Activated naive CD8-positive, alpha-beta T cell treated with anti-CD3 and anti-CD28 coated beads, Interleukin-2, amount 10 ng/mL, durations not matched to agents 7 days and 5 days (primary cell): Measurements from ENCODE around the gene LRRC47. TPM values are rescaled to one million over a fixed set of nuclear protein-coding genes. Genes with fewer than 3 reads are reported as not detected.

Source experiments
- ATAC-seq: fragments of 150-1000 bp; cut with Tn5 transposase; one replicate; pipeline ENCODE4 v1.10.0; 2021; ENCODE audit warnings: low read depth, moderate library complexity
- POLR2A ChIA-PET: fragments of 350-600 bp; sonication (Branson Sonifier 250); formaldehyde crosslinking; loops from one replicate; lab custom pipeline; 2021; ENCODE audit warnings: antibody characterized with exemption; lab: Charles Lee
- DNase-seq: peaks from one replicate; pipeline ENCODE4 v3.0.0; 2021
- H3K27ac Mint-ChIP-seq: one replicate; pipeline ENCODE4 v1.8.0; 2022; ENCODE audit warnings: mild to moderate bottlenecking, mixed read lengths
- H3K27me3 Mint-ChIP-seq: one replicate; pipeline ENCODE4 v1.8.0; 2022; ENCODE audit warnings: mild to moderate bottlenecking, moderate library complexity, mixed read lengths
- H3K36me3 Mint-ChIP-seq: one replicate; pipeline ENCODE4 v1.8.0; 2021; ENCODE audit warnings: mild to moderate bottlenecking, mixed read lengths
- H3K4me1 Mint-ChIP-seq: one replicate; pipeline ENCODE4 v1.8.0; 2021; ENCODE audit warnings: mixed read lengths
- H3K4me3 Mint-ChIP-seq: one replicate; pipeline ENCODE4 v1.8.0; 2022; ENCODE audit warnings: mild to moderate bottlenecking, moderate library complexity, mixed read lengths
- H3K9me3 Mint-ChIP-seq: one replicate; pipeline ENCODE4 v1.8.0; 2021; ENCODE audit warnings: mixed read lengths
- total RNA-seq, 2 experiments: library from RNA; stranded (reverse); gene quantifications; one replicate each; pipeline ENCODE4 v1.2.3, GENCODE V29; 2021

Gene LRRC47
- total RNA-seq, 2 experiments from 2014 or later: 32.0 to 40.6 TPM

GRCh38 chr1:3740752-3741151 lies 55.5 kb downstream of the LRRC47 start:
- Mint-ChIP-seq H3K27ac (no peak overlapping the region), H3K9me3 (no peaks in the 10 kb centered on the region), H3K4me3 (no peak overlapping the region), H3K4me1 (peaks cover 6% of the 10 kb centered on the region), H3K36me3 (no peaks in the 10 kb centered on the region), H3K27me3 (no peaks in the 10 kb centered on the region)
- POLR2A ChIA-PET: no interaction called here
- no peak for DNase-seq
- no peak for ATAC-seq

- ATAC-seq (no peak), DNase-seq (no peak)
- Mint-ChIP-seq H3K9me3 (no peaks in the 10 kb centered on the region), H3K36me3 (no peaks in the 10 kb centered on the region), H3K4me1 (peaks cover 1% of the 10 kb centered on the region), H3K27ac (no peak overlapping the region), H3K27me3 (no peaks in the 10 kb centered on the region), H3K4me3 (no peak overlapping the region)
- POLR2A ChIA-PET: no interaction called here
These were observed 56.3 kb downstream of the LRRC47 start for GRCh38 chr1:3740042-3740441.

- Mint-ChIP-seq H3K27me3 (no peaks in the 10 kb centered on the region), H3K27ac (no peak overlapping the region), H3K9me3 (no peaks in the 10 kb centered on the region), H3K4me3 (no peak overlapping the region), H3K4me1 (no peaks in the 10 kb centered on the region), H3K36me3 (no peaks in the 10 kb centered on the region)
- POLR2A ChIA-PET: no interaction called here
- no peak for ATAC-seq
- DNase-seq: no peak
These were observed 57.4 kb downstream of the LRRC47 start for GRCh38 chr1:3738943-3739342.

DNA sequence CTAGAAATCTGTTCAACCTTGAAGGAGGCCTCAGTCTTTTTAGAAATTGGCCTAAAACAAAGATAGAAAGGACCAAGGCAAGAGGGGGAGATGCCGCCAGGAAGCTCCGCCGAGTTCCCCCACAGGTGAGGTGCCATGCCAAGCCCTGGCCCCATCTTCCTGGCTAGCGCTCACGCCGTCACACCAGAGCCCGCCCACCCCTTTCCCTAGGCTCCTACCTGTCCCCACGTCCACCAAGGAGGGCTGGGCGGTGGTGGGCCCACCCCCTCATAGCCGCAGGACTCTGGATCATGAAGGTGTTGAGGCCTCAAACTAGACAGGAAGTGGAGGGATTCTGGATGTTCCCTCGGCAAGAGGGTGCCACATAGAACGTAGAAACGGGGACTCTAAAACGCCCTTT lies 59.6 kb downstream of the LRRC47 start:
- ATAC-seq (no peak), DNase-seq (no peak)
- H3K9me3 Mint-ChIP-seq: no peaks in the 10 kb centered on the region
- H3K4me3 Mint-ChIP-seq: no peak overlapping the region
- no peaks in the 10 kb centered on the region for H3K36me3 Mint-ChIP-seq
- H3K4me1 Mint-ChIP-seq: no peaks in the 10 kb centered on the region
- POLR2A ChIA-PET: no interaction called here
- H3K27me3 Mint-ChIP-seq: no peaks in the 10 kb centered on the region
- no peak overlapping the region for H3K27ac Mint-ChIP-seq

DNA sequence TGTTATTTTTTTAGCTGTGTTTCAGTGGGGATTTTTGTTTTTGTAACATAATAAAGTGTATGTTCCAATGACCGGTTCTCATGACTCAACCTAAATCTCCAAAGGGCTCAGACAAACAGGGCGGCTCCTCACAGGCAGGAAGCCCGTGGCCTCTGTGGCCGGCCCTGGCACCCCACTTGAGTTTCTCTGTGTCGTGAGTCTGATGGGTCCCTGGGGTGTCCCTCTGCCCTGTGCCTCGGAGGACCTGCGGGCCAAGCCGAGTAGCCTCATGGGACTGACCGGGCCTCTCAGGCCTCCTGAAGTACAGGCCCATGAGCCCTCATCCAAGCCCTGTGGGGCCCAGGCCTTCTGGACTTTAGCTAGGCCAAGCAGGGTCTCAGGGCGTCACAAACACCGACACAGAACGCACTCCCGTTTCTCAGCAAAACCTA lies 60.2 kb downstream of the LRRC47 start:
- POLR2A ChIA-PET: no interaction called here
- no peak overlapping the region for H3K27ac Mint-ChIP-seq
- no peak for DNase-seq

DNA sequence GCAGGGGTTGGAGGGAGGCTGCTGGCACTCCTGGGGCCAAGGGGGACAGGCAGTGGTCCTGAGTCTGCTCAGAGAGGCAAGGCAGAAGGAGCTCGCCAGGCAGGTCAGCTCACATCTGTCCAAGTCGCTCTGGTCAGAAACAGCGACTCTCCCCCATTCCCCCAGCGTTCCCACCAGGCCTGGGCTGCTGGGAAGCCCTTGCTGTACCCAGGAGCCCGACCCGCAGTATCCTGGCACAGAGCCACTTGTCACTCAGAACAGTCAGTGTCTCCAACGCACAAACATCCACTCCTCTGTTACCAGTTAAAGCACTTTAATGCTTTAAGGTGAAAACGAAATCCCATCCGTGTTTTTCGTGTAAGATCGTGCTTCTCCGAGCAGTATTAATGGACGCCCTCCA lies 60.6 kb downstream of the LRRC47 start:
- Mint-ChIP-seq H3K4me3 (no peak overlapping the region), H3K27ac (no peak overlapping the region), H3K27me3 (no peaks in the 10 kb centered on the region), H3K36me3 (no peaks in the 10 kb centered on the region), H3K4me1 (no peaks in the 10 kb centered on the region), H3K9me3 (no peaks in the 10 kb centered on the region)
- no peak for DNase-seq
- POLR2A ChIA-PET: no interaction called here
- ATAC-seq: no peak

More for the DNA sequence above, 60.2 kb downstream of the LRRC47 start:
- no peaks in the 10 kb centered on the region for H3K36me3 Mint-ChIP-seq
- no peaks in the 10 kb centered on the region for H3K27me3 Mint-ChIP-seq
- H3K4me3 Mint-ChIP-seq: no peak overlapping the region
- H3K4me1 Mint-ChIP-seq: no peaks in the 10 kb centered on the region
- H3K9me3 Mint-ChIP-seq: no peaks in the 10 kb centered on the region
- no peak for ATAC-seq

DNA sequence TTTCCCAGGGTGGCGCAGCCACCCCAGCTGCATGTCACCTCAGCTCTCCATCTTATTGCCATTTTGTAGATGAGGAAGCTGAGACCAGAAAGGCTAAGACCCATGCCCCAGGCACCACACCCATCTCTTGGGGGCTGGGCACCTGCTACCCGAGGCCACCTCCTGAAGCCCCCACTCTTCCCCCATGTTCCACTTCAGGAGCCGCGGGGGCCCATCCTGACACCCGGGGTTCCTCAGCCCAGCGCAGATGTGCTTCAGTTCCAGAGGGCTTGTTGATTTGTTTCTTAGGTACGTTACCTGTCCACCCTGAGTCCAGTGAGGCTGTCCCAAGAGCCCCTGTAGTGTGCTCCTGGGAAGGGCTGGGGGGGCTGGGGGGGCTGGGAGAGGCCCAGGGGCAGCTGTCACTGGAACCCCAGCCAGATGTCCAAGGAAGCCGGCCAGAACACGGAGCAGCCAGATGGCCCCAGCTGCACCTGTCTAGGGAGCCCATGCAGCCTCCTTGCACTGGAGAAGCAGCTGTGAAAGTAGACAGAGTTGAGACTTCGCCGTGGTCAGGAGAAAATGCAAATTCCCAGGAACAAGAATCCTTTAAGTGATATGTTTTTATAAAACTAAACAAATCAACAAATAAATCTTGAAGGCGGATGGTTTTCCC lies 61.1 kb downstream of the LRRC47 start:
- Mint-ChIP-seq H3K36me3 (no peaks in the 10 kb centered on the region), H3K4me3 (no peak overlapping the region), H3K27ac (no peak overlapping the region), H3K27me3 (no peaks in the 10 kb centered on the region), H3K4me1 (no peaks in the 10 kb centered on the region), H3K9me3 (no peaks in the 10 kb centered on the region)
- ATAC-seq (no peak), DNase-seq (no peak)
- POLR2A ChIA-PET: no interaction called here

- no peak overlapping the region for H3K4me3 Mint-ChIP-seq
- no peaks in the 10 kb centered on the region for H3K36me3 Mint-ChIP-seq
- H3K27me3 Mint-ChIP-seq: no peaks in the 10 kb centered on the region
- POLR2A ChIA-PET: no interaction called here
- no peaks in the 10 kb centered on the region for H3K9me3 Mint-ChIP-seq
- H3K4me1 Mint-ChIP-seq: no peaks in the 10 kb centered on the region
- no peak overlapping the region for H3K27ac Mint-ChIP-seq
- DNase-seq: no peak
- no peak for ATAC-seq
These were observed 61.7 kb downstream of the LRRC47 start for GRCh38 chr1:3734602-3735001.

- ATAC-seq (no peak), DNase-seq (no peak)
- Mint-ChIP-seq H3K9me3 (no peaks in the 10 kb centered on the region), H3K27ac (no peak overlapping the region), H3K36me3 (no peaks in the 10 kb centered on the region), H3K27me3 (no peaks in the 10 kb centered on the region), H3K4me3 (no peak overlapping the region), H3K4me1 (no peaks in the 10 kb centered on the region)
- POLR2A ChIA-PET: interaction anchor here (0.6 to 0.7 kb wide), 2 partner anchors 12 to 31 kb away, joined by 3 to 4 read pairs; no protein-coding TSS in a partner anchor
These were observed 62.3 kb downstream of the LRRC47 start for GRCh38 chr1:3733883-3734589.

- H3K36me3 Mint-ChIP-seq: no peaks in the 10 kb centered on the region
- no peak for ATAC-seq
These were observed 63.0 kb downstream of the LRRC47 start for GRCh38 chr1:3733094-3733882.

DNA sequence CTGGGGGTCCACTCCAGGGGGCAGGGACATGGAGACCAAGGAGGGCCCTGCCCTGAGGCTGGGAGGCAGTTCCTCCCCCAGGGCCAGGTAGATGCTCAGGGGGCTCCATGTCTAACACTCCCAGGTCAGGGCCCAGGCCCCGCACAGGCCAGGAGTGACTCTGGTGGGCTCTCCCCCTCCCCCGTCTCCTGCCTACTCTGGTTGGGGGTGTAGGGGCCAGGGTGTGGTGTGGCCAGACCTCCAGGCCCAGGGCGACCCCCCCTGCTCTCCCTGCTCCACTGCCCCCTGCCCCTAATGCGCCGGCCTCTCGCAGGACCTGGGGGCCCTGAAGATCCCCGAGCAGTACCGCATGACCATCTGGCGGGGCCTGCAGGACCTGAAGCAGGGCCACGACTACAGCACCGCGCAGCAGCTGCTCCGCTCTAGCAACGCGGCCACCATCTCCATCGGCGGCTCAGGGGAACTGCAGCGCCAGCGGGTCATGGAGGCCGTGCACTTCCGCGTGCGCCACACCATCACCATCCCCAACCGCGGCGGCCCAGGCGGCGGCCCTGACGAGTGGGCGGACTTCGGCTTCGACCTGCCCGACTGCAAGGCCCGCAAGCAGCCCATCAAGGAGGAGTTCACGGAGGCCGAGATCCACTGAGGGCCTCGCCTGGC lies 63.7 kb downstream of the LRRC47 start:
- no peaks in the 10 kb centered on the region for H3K4me1 Mint-ChIP-seq
- DNase-seq (no peak), ATAC-seq (no peak)
- H3K27me3 Mint-ChIP-seq: no peaks in the 10 kb centered on the region
- no peak overlapping the region for H3K27ac Mint-ChIP-seq
- H3K4me3 Mint-ChIP-seq: no peak overlapping the region
- H3K9me3 Mint-ChIP-seq: no peaks in the 10 kb centered on the region
- POLR2A ChIA-PET: no interaction called here
- no peaks in the 10 kb centered on the region for H3K36me3 Mint-ChIP-seq

More at GRCh38 chr1:3733094-3733882, 63.0 kb downstream of the LRRC47 start:
- Mint-ChIP-seq H3K4me3 (no peak overlapping the region), H3K27me3 (no peaks in the 10 kb centered on the region), H3K4me1 (no peaks in the 10 kb centered on the region), H3K9me3 (no peaks in the 10 kb centered on the region), H3K27ac (no peak overlapping the region)
- POLR2A ChIA-PET: interaction anchor here (0.6 to 0.7 kb wide), 2 partner anchors 11 to 32 kb away, joined by 3 to 4 read pairs; no protein-coding TSS in a partner anchor
- DNase-seq: no peak

- POLR2A ChIA-PET: no interaction called here
- no peaks in the 10 kb centered on the region for H3K9me3 Mint-ChIP-seq
- ATAC-seq: no peak
- DNase-seq: no peak
- H3K4me3 Mint-ChIP-seq: no peak overlapping the region
- no peaks in the 10 kb centered on the region for H3K4me1 Mint-ChIP-seq
- H3K27me3 Mint-ChIP-seq: no peaks in the 10 kb centered on the region
- H3K27ac Mint-ChIP-seq: no peak overlapping the region
- H3K36me3 Mint-ChIP-seq: no peaks in the 10 kb centered on the region
These were observed 64.5 kb downstream of the LRRC47 start for GRCh38 chr1:3731583-3732433.
